ENCODE measurements around the gene CALCOCO1. TPM values are rescaled to one million over a fixed set of nuclear protein-coding genes. Genes with fewer than 3 reads are reported as not detected.

The CALCOCO1 gene
- total RNA-seq, 6 donors from 2014 or later, result 147 to 605 (median 204) TPM

- Histone ChIP-seq H3K36me3 (no peaks in the 10 kb centered on the region), H3K9me3 (no peaks in the 10 kb centered on the region), H3K4me1 (peaks cover 8 to 18% (median 11%) of the 10 kb centered on the region in 4 donors), H3K27me3 (peaks cover 0 to 17% (median 8%) of the 10 kb centered on the region in 4 donors), H3K4me3 (no peak overlapping the region), H3K27ac (no peak overlapping the region)
- no peak for ATAC-seq (ENCODE audit: low FRiP score in 2 of 2)
- TF ChIP-seq POLR2AphosphoS5 (IDR thresholded peaks at IDR 0.05) (no peak), CTCF (IDR thresholded peaks at IDR 0.05) (no peak), POLR2A (IDR thresholded peaks at IDR 0.05) (no peak), EP300 (IDR thresholded peaks at IDR 0.05) (no peak)
- WGBS, 2 donors, result 52 to 60% methylated on average over 6 of the region's 6 CpGs
- no peak for DNase-seq
These were observed 17.5 kb upstream of the CALCOCO1 start for GRCh38 chr12:53744751-53745150.

- H3K27me3 ChIP-seq, result peaks cover 0 to 20% (median 12%) of the 10 kb centered on the region in 4 donors
- H3K36me3 ChIP-seq, result no peaks in the 10 kb centered on the region
- no peak overlapping the region for H3K27ac ChIP-seq
- DNase-seq, result no peak
- TF ChIP-seq EP300 (IDR thresholded peaks at IDR 0.05) (no peak), POLR2AphosphoS5 (IDR thresholded peaks at IDR 0.05) (no peak), CTCF (IDR thresholded peaks at IDR 0.05) (no peak), POLR2A (IDR thresholded peaks at IDR 0.05) (no peak)
- peaks cover 15 to 25% (median 18%) of the 10 kb centered on the region in 4 donors for H3K4me1 ChIP-seq
- WGBS, 2 donors, result 77 to 94% methylated on average over 1 of the region's 1 CpG
- no peak for ATAC-seq (ENCODE audit: low FRiP score in 2 of 2)
- H3K9me3 ChIP-seq, result no peaks in the 10 kb centered on the region
- no peak overlapping the region for H3K4me3 ChIP-seq
These were observed 16.8 kb upstream of the CALCOCO1 start for GRCh38 chr12:53744130-53744441.

- Histone ChIP-seq H3K9me3 (no peaks in the 10 kb centered on the region), H3K4me3 (peak overlapping the region in 2 of 4 donors; percentile 16 to 24), H3K4me1 (peaks cover 21 to 30% (median 23%) of the 10 kb centered on the region in 4 donors), H3K27ac (no peak overlapping the region), H3K36me3 (no peaks in the 10 kb centered on the region), H3K27me3 (peaks cover 0 to 26% (median 17%) of the 10 kb centered on the region in 4 donors)
- ATAC-seq (ENCODE audit: low FRiP score in 2 of 2), result peak; percentile 51 to 70
- WGBS, 2 donors, result 13 to 18% methylated on average over 16 of the region's 16 CpGs
- peak; percentile 51 to 59 for DNase-seq
- TF ChIP-seq POLR2AphosphoS5 (IDR thresholded peaks at IDR 0.05) (no peak), CTCF (IDR thresholded peaks at IDR 0.05) (peak; percentile 84 to 97 (median 91)), POLR2A (IDR thresholded peaks at IDR 0.05) (no peak), EP300 (IDR thresholded peaks at IDR 0.05) (no peak)
These were observed 16.2 kb upstream of the CALCOCO1 start for GRCh38 chr12:53743266-53744129.

- WGBS, 2 donors, result 73 to 80% methylated on average over 3 of the region's 3 CpGs
- TF ChIP-seq POLR2AphosphoS5 (IDR thresholded peaks at IDR 0.05) (no peak), EP300 (IDR thresholded peaks at IDR 0.05) (no peak), POLR2A (IDR thresholded peaks at IDR 0.05) (no peak), CTCF (IDR thresholded peaks at IDR 0.05) (no peak)
- no peaks in the 10 kb centered on the region for H3K36me3 ChIP-seq
- H3K27ac ChIP-seq, result no peak overlapping the region
- H3K4me1 ChIP-seq, result peaks cover 22 to 27% (median 25%) of the 10 kb centered on the region in 4 donors
- DNase-seq, result no peak
- no peak for ATAC-seq (ENCODE audit: low FRiP score in 2 of 2)
- peak overlapping the region in 2 of 4 donors; percentile 9 to 31 for H3K4me3 ChIP-seq
- peaks cover 0 to 32% (median 16%) of the 10 kb centered on the region in 4 donors for H3K27me3 ChIP-seq
- no peaks in the 10 kb centered on the region for H3K9me3 ChIP-seq
These were observed 12.9 kb upstream of the CALCOCO1 start for GRCh38 chr12:53740130-53740491.
